Embryonic facial prominence (tissue), 1 donor: ENCODE data around the gene CACNA2D3.
"Not testable (repeated sequence)": the region's sequence is repeated elsewhere in the genome, so short reads cannot be mapped to it uniquely, and the experiment has no call there.

ENCODE experiments used
- DNase-seq: peaks from one replicate; pipeline ENCODE4 v3.0.0-alpha.2; 2016; ENCODE audit errors: extremely low spot score

CACNA2D3 gene

DNA sequence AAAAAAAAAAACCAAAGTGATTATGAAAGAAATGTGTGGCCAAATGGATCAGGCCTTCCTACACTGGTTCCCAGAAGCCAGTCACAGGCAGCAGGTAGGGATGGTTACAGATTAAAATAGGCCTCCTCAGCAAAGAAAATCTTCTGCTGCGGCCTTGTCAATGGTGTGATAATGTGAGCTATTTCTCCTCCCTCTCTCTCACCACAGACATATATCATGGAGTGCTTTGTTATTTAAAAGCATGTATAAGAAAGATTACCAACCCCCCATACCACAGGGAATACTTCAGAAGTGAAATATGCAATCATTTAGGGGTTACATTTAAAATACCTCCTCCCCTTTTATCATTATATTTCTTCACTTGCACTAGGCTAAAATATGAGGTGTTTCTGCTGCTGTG is 837.7 kb downstream of the CACNA2D3 start:
- DNase-seq: no peak

DNA sequence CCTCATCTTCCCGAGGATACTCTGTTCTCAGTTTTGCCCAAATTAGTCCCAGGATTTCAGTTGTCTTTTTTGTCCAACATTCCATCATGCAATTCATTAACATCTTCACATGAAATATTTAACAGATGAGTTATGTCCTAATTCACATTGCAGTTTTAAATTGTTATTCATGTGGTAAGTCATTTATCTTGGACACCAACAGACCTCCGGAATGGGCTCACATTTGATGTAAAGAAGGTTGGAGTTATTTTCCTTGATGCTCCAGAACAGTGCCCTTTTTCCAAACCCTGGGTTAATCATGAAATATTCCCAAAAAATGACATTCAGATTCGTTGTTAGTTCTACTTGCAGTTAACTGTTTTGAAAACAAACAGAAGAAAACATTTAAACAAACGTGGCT is 838.3 kb downstream of the CACNA2D3 start:
- DNase-seq: no peak

DNA sequence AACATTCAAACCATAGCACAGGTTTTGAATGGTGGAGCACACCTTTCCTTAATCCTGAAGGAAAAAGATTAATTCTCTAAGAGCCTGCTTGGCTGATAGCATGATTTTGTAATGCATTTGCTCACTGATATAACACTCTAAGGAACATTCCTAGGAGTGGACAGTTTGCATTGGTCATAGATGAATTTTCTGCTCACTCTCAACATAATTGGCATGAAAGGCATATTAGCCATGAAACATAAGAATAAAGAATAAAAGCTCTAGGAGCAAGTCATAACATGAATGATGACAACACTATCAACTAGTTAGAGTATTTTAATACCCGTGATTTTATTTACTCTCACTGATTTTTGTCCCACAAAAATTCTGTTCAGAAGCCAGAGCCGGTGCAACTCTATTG is 839.8 kb downstream of the CACNA2D3 start:
- no peak for DNase-seq

DNA sequence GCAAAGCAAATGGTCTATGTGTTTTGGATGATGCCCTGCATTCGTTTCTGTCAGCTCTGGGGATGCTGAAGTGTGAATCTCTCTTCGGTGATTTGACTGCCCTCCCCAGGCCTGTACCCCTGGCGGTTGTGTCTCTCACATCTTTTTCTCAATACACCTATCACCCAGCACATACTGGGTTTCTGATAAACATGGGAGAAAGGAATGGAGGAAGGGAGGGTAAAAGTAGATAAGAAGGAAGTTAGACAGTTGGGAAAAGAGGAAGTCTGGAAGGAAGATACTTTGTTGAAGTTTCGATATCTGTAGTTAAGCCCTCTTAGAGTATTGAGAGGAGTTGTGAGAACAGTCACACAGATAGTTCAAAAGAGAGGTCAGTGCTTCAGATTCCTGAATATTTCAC is 841.3 kb downstream of the CACNA2D3 start:
- no peak for DNase-seq

DNA sequence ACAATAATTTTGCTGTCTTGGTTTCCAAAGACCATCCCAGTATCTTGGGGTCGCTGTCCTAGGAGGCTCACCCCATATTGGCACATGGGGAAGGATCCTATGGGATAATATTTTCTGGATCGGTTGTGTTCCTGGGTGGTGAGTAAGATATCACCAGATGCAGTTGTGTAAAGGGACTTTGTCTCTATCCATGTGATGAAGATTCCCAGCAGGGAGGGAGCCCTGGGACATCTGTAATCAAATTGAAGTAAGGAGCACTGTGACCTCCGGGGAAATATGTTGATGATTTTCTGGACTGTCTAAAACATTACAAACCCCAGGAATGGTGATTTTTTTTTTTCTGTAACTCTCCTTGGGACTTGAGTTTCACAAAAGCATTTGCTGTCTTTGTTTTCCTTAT is 841.7 kb downstream of the CACNA2D3 start:
- DNase-seq: no peak

DNA sequence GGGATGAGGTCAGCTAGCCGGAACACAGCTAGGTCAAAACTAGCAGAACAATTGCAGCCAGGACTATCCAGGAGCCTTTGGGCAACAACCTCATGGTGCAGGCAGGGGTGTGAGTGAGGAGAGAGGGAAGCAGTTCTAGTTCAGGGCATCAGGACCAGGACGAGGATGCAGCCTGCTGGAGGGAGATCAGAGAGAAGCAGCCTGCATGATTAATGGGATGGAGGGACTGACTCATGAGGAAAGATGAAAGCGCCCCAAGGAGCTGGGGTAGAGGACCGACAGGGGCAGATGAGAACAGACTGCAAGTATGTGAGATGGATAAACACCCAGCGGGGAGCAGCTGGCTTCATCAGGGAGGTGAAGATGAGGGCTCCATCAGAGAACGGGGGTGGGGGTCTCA is 843.4 kb downstream of the CACNA2D3 start:
- no peak for DNase-seq

DNA sequence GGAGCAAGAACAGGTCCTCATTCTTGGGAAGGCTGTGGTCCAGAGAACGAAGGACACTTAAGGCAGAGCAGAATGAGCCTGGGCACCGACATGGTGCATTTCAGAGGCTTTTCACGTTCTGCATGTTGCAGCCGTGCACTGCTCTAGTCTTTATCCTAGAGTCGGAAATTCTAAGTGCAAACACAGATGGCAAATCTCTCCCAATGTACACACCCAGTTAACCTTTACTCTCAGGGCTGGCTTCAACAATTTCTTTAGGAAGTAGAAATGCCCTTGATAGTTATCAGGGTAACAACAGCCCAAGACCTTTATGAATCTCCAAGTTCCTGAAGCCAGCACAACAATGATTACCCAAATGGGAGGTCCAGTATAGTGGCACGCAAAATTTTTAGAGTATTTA is 844.6 kb downstream of the CACNA2D3 start:
- DNase-seq: no peak

DNA sequence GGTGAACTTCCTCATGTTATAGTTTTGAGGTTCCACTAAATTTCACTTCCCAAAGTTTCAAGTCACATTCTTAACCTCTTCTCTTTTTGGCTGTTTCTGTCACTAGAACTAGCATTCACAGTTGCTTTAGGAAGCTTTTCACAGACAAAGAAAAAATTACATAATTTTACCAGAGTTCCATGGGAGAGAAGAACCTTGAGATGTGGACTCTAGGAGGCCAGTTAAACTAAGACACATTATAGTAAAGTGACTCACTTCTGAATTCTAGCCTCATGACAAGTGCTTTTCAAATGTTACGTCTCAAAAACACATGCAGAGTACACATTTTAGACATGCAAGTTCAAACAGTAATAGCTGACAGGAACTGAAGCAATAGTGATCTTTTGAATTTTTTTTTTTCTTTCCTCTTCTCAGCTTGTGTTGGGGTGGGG is 845.4 kb downstream of the CACNA2D3 start:
- no peak for DNase-seq

DNA sequence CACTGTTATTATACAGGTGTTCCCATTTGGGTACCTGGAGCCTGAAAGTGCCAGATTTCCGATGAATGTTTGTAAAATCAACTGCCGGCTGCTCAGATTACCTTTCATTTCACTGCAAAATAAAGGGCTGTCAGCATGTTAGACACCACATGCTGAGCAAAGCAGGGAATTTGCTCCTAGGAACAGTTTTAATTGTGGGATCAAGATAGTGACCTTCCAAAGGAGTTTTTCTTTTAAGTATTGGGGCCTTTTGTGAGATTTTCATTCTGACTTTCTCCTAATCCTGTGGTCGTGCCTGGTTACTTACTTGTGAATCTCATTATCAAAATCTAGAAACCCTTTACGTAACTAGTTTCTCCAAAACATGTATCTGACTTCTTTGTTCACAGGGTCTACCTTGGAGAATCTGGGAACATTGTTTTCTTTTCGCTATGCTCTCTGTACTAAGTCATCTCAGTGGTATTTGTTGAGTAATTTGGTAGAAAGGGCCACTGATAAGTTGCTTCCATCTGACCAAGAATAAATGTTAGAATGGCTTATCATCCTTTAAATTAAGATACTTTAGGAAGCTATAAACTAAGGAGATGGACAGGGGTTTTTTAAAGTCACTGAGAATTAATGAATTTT is 846.3 kb downstream of the CACNA2D3 start:
- DNase-seq: no peak

DNA sequence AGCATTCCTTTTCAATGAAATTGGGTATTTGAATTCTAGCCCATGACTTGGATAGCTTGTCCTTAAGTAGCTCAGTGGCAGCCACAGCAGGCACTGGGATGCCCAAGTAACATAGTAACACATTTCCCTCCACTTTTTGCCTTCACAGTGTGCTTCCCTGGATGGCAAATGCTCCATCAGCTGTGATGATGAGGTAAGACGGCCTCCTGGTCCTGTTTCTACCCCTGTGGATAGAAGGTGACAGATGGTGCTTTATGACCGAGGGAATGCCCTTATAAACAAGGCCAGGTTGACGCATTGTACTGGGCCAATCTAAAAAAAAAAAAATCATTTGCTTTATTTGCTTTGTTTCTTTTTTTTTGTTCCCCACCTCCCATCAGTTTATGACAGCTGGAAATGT is 847.3 kb downstream of the CACNA2D3 start:
- no peak for DNase-seq

DNA sequence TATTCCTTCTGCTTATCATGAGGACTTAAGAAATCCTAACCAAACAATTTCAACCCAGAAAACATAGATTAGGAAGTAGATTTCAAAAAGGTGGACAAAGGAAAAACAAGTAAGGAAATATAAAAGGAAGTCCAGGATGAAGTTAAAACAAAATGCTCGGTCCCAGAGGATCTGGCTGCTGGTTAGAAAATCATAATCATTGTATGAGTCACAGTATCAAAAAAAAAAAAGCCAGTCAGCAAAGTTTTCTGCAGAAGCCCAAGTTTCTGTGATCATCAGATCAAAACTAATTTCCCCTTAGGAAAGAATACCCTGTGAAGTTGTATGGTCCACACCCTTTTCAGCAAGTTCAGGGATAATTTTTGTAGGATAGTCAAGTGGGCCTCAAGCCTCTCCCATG is 848.5 kb downstream of the CACNA2D3 start:
- DNase-seq: no peak

DNA sequence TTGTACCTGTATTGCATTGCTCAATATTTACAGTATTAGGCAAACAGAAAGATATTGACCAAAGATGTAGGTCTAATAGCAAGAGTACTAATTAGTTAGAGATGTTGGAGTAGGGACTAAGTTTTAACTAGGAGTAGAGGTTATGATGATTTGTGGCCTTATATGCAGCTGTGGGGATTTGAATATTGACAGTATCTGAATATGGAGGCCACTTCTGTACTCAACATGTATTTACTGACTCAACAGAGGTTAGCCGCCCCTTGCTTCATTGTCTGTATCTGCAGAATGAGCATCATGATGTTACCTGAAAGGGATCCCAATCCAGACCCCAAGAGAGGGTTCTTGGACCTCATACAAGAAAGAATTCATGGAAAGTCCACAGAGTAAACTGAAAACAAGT is 855.1 kb downstream of the CACNA2D3 start:
- DNase-seq: no peak

DNA sequence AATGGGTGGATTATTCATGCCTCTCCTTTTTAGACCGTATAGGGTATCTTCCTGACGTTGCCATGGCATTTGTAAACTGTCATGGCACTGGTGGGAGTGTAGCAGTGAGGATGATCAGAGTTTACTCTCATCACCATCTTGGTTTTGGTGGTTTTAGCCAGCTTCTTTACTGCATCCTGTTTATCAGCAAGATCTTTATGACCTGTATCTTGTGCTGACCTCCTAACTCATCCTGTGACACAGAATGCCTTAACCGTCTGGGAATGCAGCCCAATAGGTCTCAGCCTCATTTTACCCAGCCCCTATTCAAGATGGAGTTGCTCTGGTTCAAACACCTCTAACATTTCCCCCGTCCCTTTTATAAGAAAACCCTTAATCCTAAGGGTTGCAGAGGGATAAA is 855.6 kb downstream of the CACNA2D3 start:
- DNase-seq: not testable (repeated sequence)

DNA sequence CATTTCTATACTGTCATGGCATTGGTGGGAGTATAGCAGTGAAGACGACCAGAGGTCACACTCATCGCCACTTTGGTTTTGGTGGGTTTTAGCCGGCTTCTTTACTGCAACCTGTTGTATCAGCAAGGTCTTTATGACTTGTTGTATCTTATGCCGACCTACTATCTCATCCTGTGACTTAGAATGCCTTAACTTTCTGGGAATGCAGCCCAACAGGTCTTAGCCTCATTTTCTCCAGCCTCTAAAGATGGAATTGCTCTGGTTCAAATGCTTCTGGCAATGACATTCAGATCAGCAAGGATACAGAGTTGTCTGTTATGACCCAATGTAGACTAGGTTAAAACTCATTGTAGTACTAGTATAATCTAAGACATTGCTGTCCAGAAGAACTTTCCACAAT is 860.5 kb downstream of the CACNA2D3 start:
- no peak for DNase-seq

DNA sequence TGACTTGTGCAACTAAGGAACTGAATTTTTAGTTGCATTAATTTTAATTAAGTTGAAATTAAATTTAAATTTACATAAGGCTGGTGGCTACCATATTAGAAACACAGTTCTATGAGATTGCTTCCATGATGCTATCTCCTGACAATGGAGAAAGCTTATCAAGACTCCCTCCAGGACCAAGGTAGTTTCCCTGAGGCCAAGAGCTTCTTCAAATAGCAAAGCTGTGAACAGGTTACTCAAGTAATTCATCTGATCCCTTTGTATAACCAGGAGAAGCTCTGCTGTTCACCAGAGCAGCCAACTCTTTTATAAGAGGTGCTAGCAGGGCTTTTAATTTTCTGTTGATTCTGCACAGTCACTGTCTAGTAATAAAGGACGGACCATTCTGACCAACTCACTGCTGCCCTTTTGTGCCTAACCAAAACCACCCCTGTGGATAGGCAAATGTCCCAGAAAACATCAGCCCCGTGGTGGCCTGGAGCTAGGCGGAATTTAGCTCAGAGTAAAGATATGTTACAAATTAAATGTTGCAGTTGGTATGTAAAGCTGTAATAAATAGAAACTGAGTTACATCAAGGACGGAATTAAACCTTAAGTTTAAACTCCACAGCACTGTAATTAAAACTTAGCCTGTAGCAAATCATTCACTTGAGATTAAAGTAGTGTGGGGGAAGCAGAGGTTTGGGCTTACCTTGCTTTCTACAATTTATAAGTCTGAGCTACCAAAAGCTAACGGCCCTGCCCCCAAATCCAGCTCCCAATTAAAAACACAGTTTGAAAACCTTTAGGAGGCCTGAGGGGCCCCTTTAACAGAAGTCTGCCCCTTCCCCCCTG is 861.1 kb downstream of the CACNA2D3 start:
- no peak for DNase-seq

DNA sequence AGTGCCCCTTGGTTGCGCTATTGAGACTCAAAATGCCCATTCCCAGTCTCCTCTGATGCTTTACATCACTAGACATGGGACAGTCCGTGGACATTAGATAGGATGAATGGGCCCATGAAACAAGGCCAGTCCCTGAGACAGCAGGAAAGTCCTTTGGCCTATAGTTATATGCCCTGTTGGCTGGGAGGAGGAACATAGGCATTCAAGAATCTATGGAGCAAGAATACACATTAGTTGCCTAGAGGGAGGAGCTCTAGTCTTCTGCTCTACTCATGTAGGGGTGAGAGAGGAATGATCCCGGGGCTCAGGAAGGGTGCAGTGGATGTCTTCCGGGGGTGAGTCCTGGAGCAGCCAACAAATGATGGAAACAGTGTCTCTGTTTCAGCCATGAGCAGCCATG is 863.5 kb downstream of the CACNA2D3 start:
- no peak for DNase-seq

DNA sequence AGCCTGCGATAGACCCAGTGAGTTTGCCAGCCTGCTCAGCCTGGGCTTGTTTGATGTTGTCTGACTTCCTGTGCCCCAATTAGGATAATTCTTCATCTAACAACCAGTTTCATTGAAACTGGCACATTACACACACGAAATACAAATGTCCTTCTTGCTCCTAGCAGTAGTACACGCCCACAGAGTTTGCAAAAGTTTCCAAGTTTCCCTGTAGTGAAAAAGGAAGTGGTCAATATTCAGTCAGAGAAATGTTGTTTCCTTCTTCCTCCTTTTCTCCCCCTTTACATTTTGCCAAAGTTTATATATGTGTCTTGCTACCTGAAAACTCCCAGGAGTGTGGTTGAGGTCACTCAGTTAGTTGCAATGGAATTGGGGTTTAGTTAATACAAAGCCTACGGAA is 863.9 kb downstream of the CACNA2D3 start:
- no peak for DNase-seq

DNA sequence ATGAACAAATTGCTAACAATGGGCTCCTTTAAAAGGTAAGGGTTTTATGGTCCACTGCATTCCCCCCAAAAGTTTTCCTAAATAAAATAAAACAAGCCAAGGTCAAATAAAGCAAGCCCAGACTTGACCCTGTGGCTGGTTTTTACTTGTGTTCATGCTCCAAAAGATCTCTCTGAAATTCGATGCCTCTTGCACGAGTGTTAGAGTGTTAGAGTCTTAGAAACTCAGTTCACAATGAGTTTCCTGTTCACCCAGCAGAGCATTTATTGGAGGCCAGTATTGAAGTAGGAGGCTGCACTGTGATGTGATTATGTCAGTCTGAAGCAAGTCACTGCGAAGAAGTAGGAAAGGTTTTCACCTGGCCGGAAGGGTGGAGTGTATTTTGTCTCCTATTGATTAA is 865.4 kb downstream of the CACNA2D3 start:
- DNase-seq: no peak

DNA sequence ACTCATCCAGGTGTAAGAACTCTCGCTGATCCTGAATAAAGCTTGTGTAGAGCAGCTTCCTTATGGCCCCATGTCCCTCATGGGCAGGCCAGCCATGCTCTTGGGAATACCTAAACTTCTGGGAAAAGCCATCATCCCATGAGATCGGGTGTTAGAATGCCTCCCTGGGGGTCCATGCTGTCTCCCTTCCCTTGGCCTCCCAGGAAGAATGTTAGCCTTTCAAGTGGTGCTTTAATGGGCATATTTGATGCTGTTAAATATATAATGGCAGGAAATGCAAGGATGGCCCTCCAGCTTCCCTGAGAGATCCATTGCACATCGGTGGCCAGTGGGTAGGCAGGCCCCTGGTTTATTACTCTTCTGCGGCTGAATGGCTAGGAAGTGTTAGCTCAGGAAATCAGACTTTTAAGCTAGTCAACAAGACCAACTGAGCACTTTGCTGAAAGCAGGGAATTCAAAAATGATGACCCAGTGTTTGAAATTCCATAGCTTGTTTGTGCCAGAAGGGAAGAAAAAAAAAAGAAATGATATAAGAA is 866.0 kb downstream of the CACNA2D3 start:
- DNase-seq: no peak

DNA sequence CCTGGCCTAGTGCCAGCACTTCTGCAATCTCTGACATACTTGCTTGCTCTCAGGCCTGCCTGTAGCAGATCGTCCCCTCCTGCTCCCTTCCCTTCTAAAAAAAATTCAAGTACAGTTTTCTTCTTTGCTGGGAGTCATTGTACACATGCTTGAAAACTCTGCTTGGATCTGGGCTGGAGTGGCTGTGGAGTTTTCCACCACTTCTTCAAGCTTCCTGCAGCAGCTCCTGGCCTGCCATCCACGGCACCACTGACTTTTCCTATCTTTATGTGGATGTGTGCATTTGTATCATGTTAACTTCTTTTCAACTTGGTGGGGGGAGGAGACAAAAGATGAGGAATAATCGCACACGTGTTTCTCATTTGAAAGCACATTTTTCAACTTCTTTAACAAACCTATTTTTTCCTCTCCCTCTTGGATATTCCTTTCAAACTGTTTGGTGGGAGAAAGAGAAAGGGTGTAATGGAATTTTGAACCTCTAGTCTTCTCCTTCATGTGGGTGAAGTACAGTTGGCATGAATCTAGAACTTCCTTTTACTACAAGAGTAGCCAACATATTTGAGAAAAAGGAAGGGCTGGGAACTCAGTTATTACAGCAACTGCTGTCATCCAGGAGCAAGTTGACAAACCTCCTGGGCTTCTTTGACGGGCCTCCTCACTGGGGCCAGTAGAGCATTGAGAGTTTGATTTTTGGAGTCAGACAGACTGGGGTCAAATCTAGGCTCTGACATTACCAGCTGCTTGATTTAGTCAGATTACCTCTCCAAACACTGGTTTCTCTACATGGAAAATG is 866.7 kb downstream of the CACNA2D3 start:
- peak; percentile 37 for DNase-seq

DNA sequence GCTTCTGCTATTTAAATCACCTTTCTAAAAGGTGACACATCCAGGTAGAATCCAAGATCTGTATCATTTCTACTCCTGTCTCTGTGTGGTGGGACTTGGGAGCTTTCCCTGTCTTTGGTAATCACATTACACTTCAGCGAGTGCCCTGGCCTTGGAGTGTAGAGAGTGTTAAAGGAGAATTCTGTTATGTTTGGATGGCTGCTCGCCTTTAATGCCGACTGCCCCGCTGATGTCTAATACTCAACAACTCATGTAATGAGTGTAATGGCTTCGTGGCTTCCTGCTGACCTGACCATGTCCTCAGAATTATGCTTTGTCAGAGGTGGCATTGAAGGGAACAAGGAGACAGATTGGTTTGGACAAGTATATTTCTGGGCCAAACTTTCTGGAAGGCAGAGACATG is 871.8 kb downstream of the CACNA2D3 start:
- no peak for DNase-seq

DNA sequence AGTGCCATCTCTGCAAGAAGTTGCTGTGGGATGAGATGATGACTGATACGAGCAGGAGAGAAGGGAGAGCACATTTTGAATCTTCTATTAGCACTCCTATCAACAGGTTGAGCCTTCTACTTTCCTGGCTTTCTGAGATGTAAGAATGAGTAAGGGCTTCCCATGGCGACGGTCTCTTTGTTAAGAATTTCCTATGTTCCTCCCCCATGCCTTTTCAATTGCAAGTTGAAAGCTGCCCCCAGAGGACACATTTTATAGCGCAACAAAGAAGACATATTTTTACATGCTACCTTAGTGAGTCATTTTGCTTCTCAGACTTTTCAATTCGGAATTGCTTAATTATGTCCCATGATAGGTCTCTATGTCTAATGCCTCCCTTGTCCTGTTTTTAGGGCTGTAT is 876.8 kb downstream of the CACNA2D3 start:
- DNase-seq: no peak
